Endothelial cell (in vitro differentiated cells): ENCODE results near the gene PTPRT. TPM values are rescaled to one million over a fixed set of nuclear protein-coding genes. Genes with fewer than 3 reads are reported as not detected.

Source experiments
- DNase-seq: peaks from one replicate; pipeline ENCODE4 v3.0.0; 2021; ENCODE audit warnings: low spot score
- H3K27ac Mint-ChIP-seq: one replicate; pipeline ENCODE4 v1.8.0; 2021; ENCODE audit warnings: mixed read lengths, inconsistent platforms; ENCODE audit not compliant: unreplicated experiment
- H3K27me3 Mint-ChIP-seq: one replicate; pipeline ENCODE4 v1.8.0; 2021; ENCODE audit warnings: mild to moderate bottlenecking, moderate library complexity, mixed read lengths, inconsistent platforms; ENCODE audit not compliant: unreplicated experiment
- H3K36me3 Mint-ChIP-seq: one replicate; pipeline ENCODE4 v1.8.0; 2021; ENCODE audit warnings: mild to moderate bottlenecking, low read depth, mixed read lengths, inconsistent platforms; ENCODE audit not compliant: unreplicated experiment
- H3K4me1 Mint-ChIP-seq: one replicate; pipeline ENCODE4 v1.8.0; 2021; ENCODE audit warnings: mild to moderate bottlenecking, mixed read lengths, inconsistent platforms; ENCODE audit not compliant: unreplicated experiment
- H3K4me3 Mint-ChIP-seq: one replicate; pipeline ENCODE4 v1.8.0; 2021; ENCODE audit warnings: mild to moderate bottlenecking, mixed read lengths, inconsistent platforms; ENCODE audit not compliant: unreplicated experiment
- H3K9me3 Mint-ChIP-seq: one replicate; pipeline ENCODE4 v1.8.0; 2021; ENCODE audit warnings: mixed read lengths, inconsistent platforms; ENCODE audit not compliant: unreplicated experiment
- CTCF ChIP-seq: fragments of 200-600 bp; sonication (generic); IDR thresholded peaks from one replicate; pipeline ENCODE4 v1.5.0; 2021; ENCODE audit warnings: antibody characterized with exemption; ENCODE audit not compliant: unreplicated experiment
- total RNA-seq: library from RNA; stranded (reverse); fragmentation: NEBNext Ultra II Directional; extraction: Animal tissue kit (Norgen Biotek cat#: 25700); gene quantifications from one replicate; pipeline ENCODE4 v1.2.1, GENCODE V29; 2021; ENCODE audit not compliant: unreplicated experiment

The PTPRT gene
- total RNA-seq, 1 donor from 2014 or later: 0.10 TPM

- DNase-seq: no peak
- Mint-ChIP-seq H3K4me1 (no peaks in the 10 kb centered on the region), H3K36me3 (no peaks in the 10 kb centered on the region), H3K9me3 (peaks cover 32% of the 10 kb centered on the region), H3K4me3 (no peak overlapping the region), H3K27me3 (no peaks in the 10 kb centered on the region), H3K27ac (no peak overlapping the region)
- TF ChIP-seq CTCF: no peak
Observed at GRCh38 chr20:42895020-42895419, 294.7 kb downstream of the PTPRT start.

DNA sequence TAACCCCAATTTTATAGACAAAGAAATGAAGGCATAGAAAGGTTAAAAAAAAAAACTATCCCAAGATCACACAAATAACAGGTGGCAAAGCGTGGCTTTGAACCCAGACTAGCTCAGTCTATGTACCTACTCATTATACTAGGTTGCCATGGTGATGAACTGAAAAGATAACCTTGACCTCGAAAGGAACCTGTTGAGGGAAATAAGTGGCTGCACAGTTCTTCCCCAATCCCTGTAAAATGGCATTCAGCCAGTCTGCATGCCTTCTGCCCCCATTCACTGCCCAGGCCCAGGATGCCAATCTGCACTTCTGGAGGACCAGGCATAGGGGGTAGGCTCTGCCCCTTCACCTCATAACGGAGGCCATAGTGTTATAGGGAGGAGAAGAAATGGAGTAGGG lies 295.2 kb downstream of the PTPRT start:
- peaks cover 30% of the 10 kb centered on the region for H3K9me3 Mint-ChIP-seq
- DNase-seq: no peak
- TF ChIP-seq CTCF: no peak
- H3K4me3 Mint-ChIP-seq: no peak overlapping the region
- no peaks in the 10 kb centered on the region for H3K36me3 Mint-ChIP-seq
- no peaks in the 10 kb centered on the region for H3K4me1 Mint-ChIP-seq
- no peak overlapping the region for H3K27ac Mint-ChIP-seq
- no peaks in the 10 kb centered on the region for H3K27me3 Mint-ChIP-seq

DNA sequence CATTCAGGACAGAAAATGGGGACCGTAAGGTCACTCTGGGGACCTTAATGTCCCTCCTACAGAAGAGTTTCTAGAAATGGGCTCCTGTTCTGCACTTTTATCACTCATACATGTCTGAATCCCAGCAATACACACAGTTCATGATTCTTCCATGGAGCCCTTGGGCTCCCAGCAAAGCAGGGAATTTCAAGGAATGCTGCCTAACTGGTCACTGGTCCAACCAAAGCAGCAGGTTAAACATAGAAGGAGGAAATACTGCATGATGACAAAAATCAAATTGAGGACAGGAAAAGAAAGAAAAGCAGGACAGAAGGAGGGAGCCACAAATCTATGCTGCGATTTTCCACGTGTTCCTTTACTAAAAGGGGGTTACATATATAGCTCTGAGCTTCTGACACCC lies 300.2 kb downstream of the PTPRT start:
- no peaks in the 10 kb centered on the region for H3K36me3 Mint-ChIP-seq
- peaks cover 23% of the 10 kb centered on the region for H3K9me3 Mint-ChIP-seq
- no peak for DNase-seq
- H3K27me3 Mint-ChIP-seq: no peaks in the 10 kb centered on the region
- H3K4me1 Mint-ChIP-seq: no peaks in the 10 kb centered on the region
- no peak for TF ChIP-seq CTCF
- no peak overlapping the region for H3K4me3 Mint-ChIP-seq
- no peak overlapping the region for H3K27ac Mint-ChIP-seq

GRCh38 chr20:42887281-42887680 lies 302.4 kb downstream of the PTPRT start:
- Mint-ChIP-seq H3K9me3 (peaks cover 24% of the 10 kb centered on the region), H3K36me3 (peaks cover 3% of the 10 kb centered on the region), H3K4me3 (no peak overlapping the region), H3K27ac (no peak overlapping the region), H3K27me3 (no peaks in the 10 kb centered on the region), H3K4me1 (no peaks in the 10 kb centered on the region)
- DNase-seq: no peak
- no peak for TF ChIP-seq CTCF

GRCh38 chr20:42886801-42887200 lies 302.9 kb downstream of the PTPRT start:
- Mint-ChIP-seq H3K27me3 (peaks cover under 1% of the 10 kb centered on the region), H3K27ac (no peak overlapping the region), H3K4me1 (no peaks in the 10 kb centered on the region), H3K4me3 (no peak overlapping the region), H3K9me3 (peaks cover 29% of the 10 kb centered on the region), H3K36me3 (peaks cover 3% of the 10 kb centered on the region)
- DNase-seq: no peak
- TF ChIP-seq CTCF: no peak
